BLaER1 (cell line): ENCODE data around the gene TMC6.
"Not testable (repeated sequence)": the region's sequence is repeated elsewhere in the genome, so short reads cannot be mapped to it uniquely, and the experiment has no call there.

Experiments
- H3K27ac ChIP-seq: shearing (Covaris generic); formaldehyde crosslinking; 2 replicates; pipeline ENCODE4 v1.8.1; 2022
- H3K27me3 ChIP-seq: shearing (Covaris generic); formaldehyde crosslinking; 2 replicates; pipeline ENCODE4 v1.8.1; 2022
- H3K36me3 ChIP-seq: shearing (Covaris generic); formaldehyde crosslinking; 2 replicates; pipeline ENCODE4 v1.8.1; 2022
- H3K4me1 ChIP-seq: shearing (Covaris generic); formaldehyde crosslinking; 2 replicates; pipeline ENCODE4 v1.8.1; 2022
- H3K4me2 ChIP-seq: shearing (Covaris generic); formaldehyde crosslinking; 2 replicates; pipeline ENCODE4 v1.8.1; 2022
- H3K4me3 ChIP-seq: shearing (Covaris generic); formaldehyde crosslinking; 2 replicates; pipeline ENCODE4 v1.8.1; 2022
- H3K9ac ChIP-seq: shearing (Covaris generic); formaldehyde crosslinking; 2 replicates; pipeline ENCODE4 v1.8.1; 2022
- H3K9me3 ChIP-seq: shearing (Covaris generic); formaldehyde crosslinking; 2 replicates; pipeline ENCODE4 v1.8.1; 2022
- H4K20me1 ChIP-seq: shearing (Covaris generic); formaldehyde crosslinking; 2 replicates; pipeline ENCODE4 v1.8.1; 2022
- Cebpa-rat ChIP-seq: shearing (Covaris generic); IDR thresholded peaks from 2 replicates; pipeline ENCODE4 v1.8.1; 2022

Gene TMC6, protein sequence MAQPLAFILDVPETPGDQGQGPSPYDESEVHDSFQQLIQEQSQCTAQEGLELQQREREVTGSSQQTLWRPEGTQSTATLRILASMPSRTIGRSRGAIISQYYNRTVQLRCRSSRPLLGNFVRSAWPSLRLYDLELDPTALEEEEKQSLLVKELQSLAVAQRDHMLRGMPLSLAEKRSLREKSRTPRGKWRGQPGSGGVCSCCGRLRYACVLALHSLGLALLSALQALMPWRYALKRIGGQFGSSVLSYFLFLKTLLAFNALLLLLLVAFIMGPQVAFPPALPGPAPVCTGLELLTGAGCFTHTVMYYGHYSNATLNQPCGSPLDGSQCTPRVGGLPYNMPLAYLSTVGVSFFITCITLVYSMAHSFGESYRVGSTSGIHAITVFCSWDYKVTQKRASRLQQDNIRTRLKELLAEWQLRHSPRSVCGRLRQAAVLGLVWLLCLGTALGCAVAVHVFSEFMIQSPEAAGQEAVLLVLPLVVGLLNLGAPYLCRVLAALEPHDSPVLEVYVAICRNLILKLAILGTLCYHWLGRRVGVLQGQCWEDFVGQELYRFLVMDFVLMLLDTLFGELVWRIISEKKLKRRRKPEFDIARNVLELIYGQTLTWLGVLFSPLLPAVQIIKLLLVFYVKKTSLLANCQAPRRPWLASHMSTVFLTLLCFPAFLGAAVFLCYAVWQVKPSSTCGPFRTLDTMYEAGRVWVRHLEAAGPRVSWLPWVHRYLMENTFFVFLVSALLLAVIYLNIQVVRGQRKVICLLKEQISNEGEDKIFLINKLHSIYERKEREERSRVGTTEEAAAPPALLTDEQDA

DNA sequence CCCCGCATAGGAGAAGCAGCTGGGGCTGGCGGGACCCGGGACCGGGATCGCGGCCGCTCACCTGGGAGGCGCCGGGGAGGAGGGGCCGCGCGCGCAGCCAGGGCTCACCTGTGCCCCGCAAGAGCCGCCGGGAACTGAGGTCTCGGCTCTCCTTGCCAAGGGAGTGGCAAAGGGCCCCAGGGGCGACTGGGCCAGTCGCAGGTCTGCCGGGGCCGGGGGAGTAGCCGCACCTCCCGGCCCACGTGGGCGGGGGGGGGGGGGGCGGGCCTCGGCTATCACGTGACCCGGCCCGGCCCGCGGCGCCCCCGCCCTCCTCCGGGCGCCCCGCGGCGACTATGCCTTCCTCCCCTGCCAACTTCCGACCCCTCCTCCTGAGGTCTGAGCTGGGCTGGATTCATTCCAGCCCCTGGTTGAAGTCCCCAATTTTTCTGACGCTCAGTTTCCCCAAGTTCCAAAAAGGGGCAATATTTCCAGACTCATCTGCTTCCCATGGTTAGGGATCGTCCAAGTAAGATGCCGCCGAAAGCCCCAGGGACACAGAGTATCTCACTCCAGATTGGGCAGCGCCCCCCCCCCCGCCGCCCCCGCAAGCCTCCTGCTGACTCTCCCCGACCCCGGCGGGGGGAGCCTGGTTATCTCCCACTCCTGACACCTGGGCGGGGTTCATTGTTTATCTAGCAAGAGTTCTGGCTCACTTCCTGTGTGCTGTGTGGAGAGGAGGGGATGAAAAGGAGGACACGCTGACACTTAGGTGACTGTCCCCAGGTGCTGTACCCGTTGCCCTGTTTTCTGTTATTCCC, at the start of gene TMC6:
TMC6 (minus strand) TSS at position 205 of the 800 bp plus-strand sequence. CDS start 1,923 bp downstream, outside the sequence.
- H3K36me3 ChIP-seq = peaks cover 17% of the 10 kb centered on the region
- H4K20me1 ChIP-seq = peaks cover 21% of the 10 kb centered on the region
- no peak for TF ChIP-seq Cebpa-rat
- no peaks in the 10 kb centered on the region for H3K9me3 ChIP-seq
- H3K4me1 ChIP-seq = peaks cover 86% of the 10 kb centered on the region
- no peaks in the 10 kb centered on the region for H3K27me3 ChIP-seq
- H3K27ac ChIP-seq = peak within 1 kb of the TSS; percentile 98
- H3K4me3 ChIP-seq = peak within 1 kb of the TSS; percentile 93
- H3K4me2 ChIP-seq = peak within 1 kb of the TSS; percentile 100
- peak within 1 kb of the TSS; percentile 97 for H3K9ac ChIP-seq

DNA sequence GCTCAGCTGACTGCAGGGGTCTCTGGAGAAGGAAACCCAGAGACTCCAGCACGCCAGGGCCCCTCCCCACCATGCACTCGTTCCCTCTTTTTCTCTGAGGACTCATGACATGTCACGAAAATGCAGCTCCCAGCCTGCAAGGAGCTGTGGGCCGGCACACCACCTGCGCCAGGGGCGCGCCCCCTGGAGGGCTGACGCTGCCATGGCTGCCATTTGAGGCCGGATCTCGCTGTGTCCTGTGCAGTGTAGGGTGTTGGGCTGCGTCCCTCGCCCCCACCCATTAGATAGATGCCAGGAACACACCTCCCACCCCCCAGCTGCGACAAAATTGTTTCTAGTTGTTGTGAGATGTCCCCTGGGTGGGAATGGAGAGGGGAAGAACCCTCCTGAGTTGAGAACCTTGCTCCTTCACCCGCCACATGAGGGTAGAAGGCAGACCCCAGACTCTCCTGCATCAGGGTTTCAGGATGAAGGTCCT, 48.0 kb upstream of the TMC6 start:
- no peak overlapping the region for H3K27ac ChIP-seq
- H3K36me3 ChIP-seq = peaks cover 83% of the 10 kb centered on the region
- H4K20me1 ChIP-seq = peaks cover 30% of the 10 kb centered on the region
- peaks cover 74% of the 10 kb centered on the region for H3K4me1 ChIP-seq
- no peaks in the 10 kb centered on the region for H3K27me3 ChIP-seq
- peak overlapping the region; percentile 31; the same call in 1 of the 2 replicates for H3K4me2 ChIP-seq
- no peak for TF ChIP-seq Cebpa-rat
- no peak overlapping the region for H3K9ac ChIP-seq
- no peaks in the 10 kb centered on the region for H3K9me3 ChIP-seq
- no peak overlapping the region for H3K4me3 ChIP-seq

DNA sequence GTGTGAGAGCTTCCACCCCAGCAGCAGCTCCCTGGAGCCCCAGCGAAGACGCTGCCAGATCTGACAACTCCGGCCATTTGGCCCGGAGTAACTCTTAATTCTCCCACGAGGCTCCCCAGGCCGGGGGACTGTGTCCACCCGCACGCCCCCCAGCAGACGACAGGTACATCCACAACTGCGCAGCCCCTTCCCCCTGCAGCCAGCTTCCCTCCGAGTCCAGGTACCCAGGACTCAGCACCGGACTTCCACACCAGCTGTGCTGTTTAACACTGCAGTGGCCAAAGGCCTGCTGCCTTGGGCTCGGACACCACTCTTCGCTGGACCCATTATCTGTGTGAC, 47.1 kb upstream of the TMC6 start:
- Histone ChIP-seq H3K4me3 (no peak overlapping the region), H3K4me1 (peaks cover 70% of the 10 kb centered on the region), H4K20me1 (peaks cover 40% of the 10 kb centered on the region), H3K36me3 (peaks cover 83% of the 10 kb centered on the region), H3K27ac (no peak overlapping the region), H3K27me3 (no peaks in the 10 kb centered on the region), H3K9me3 (no peaks in the 10 kb centered on the region), H3K4me2 (no peak overlapping the region), H3K9ac (no peak overlapping the region)
- TF ChIP-seq Cebpa-rat = no peak

DNA sequence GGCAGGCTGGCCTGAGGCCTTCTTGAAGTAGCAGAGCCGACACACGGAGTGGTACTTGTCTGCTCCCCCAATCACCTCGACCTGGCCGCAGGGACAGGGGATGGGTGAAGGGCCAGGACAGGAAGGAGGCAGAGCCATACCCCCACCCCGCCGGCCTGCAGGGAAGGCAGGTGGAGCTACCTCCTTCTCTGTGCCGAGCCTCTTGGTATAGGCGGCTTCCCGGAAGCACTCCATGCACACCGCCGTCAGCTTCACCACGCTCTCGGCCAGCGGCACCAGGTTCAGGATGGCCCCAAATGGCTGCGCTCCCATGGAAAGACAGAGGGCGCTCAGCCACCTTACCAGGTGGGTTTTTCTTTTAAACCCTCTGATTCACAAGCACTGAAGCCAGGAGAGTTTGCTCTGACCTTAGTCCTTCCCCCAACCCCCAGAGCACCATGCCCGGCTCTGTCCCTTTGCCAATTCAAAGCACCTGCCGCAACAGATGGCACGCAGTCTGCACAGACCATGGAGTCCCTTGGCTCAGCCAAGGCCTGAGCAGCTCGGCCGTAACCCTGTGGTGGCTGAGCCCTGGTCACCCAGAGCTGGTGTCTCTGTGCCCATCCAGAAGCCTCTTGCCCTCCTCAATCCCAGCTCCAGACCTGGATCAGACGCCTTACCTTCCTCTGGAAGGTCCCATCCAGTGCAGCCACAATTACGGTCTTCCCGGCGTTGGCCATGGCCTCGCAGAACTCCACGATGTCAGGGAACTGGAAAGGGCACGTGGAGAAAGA, 46.5 kb upstream of the TMC6 start:
- H3K27ac ChIP-seq = 0 out of 2 replicates have a peak overlapping the region, but pooled peaks have one; percentile 6
- no peak for TF ChIP-seq Cebpa-rat
- no peak overlapping the region for H3K4me2 ChIP-seq
- H3K36me3 ChIP-seq = peaks cover 83% of the 10 kb centered on the region
- peaks cover 66% of the 10 kb centered on the region for H3K4me1 ChIP-seq
- no peaks in the 10 kb centered on the region for H3K27me3 ChIP-seq
- peaks cover 46% of the 10 kb centered on the region for H4K20me1 ChIP-seq
- H3K9me3 ChIP-seq = no peaks in the 10 kb centered on the region
- H3K4me3 ChIP-seq = no peak overlapping the region
- no peak overlapping the region for H3K9ac ChIP-seq

DNA sequence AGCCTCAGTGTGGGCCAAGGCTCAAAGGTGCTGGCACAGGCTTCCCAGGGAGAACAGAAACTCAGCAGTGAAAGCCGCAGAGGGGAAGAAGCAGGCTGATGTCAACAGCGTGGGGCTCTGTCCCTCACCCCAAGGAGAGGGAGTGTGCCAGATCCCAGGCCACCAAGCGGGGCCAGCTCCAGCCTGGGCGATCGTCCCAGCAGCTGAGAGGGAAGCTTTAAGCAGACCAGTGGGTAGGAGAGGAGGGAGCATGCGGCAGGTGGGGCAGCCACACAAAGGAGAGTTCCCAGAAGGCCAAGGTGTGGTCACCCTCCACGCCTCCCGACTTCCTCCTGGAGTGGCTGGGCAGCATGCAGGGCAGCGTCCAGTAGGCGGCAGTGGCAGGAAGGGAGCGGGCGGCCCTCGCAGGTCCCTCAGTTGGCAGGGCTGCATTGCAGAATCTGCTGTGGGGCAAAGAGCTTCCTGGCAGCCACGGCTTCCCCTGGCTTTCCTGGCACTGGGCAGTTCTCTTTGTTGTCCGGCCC, 45.9 kb upstream of the TMC6 start:
- Histone ChIP-seq H3K27ac (no peak overlapping the region), H3K9me3 (no peaks in the 10 kb centered on the region), H3K27me3 (no peaks in the 10 kb centered on the region), H3K4me1 (peaks cover 66% of the 10 kb centered on the region), H3K36me3 (peaks cover 76% of the 10 kb centered on the region), H3K9ac (peak overlapping the region; percentile 30; the same call in 1 of the 2 replicates), H3K4me2 (peak overlapping the region; percentile 67; the same call in 1 of the 2 replicates), H3K4me3 (no peak overlapping the region), H4K20me1 (peaks cover 52% of the 10 kb centered on the region)
- TF ChIP-seq Cebpa-rat = no peak

DNA sequence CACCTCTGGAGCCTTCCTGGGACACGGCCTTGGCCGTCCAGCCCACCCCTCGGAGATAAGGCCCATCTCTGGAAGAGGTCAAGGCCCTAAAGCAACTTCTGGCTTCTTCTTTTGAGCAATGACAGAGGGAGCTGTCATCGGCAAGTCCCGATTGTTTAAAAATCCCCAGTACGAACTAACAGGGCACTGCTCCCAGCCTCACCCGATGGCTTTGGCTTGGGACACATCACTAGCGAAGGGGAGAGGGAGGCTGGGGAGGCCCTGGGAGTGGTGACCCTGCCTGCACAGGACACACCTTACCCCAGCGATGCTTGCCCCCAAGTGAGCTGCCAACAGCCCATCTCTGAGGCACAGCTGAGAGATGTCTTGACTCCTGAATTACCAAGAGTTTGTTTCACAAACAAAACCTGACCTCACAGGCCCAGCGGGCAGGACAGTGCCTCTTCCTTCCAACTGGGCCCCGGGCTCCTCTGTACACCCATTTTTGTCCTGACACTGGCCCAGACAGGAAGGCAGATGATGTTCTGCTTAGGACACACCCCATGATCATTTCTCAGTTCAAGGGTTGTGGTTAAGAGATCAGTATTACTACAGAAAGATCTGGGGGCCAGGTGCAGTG, 44.7 kb upstream of the TMC6 start:
- Histone ChIP-seq H3K4me2 (peak overlapping the region; percentile 67), H3K9ac (peak overlapping the region; percentile 46; the same call in 1 of the 2 replicates), H3K27ac (peak overlapping the region; percentile 19), H3K27me3 (no peaks in the 10 kb centered on the region), H3K4me3 (no peak overlapping the region), H3K9me3 (no peaks in the 10 kb centered on the region), H3K4me1 (peaks cover 66% of the 10 kb centered on the region), H4K20me1 (peaks cover 62% of the 10 kb centered on the region), H3K36me3 (peaks cover 64% of the 10 kb centered on the region)
- TF ChIP-seq Cebpa-rat = no peak

DNA sequence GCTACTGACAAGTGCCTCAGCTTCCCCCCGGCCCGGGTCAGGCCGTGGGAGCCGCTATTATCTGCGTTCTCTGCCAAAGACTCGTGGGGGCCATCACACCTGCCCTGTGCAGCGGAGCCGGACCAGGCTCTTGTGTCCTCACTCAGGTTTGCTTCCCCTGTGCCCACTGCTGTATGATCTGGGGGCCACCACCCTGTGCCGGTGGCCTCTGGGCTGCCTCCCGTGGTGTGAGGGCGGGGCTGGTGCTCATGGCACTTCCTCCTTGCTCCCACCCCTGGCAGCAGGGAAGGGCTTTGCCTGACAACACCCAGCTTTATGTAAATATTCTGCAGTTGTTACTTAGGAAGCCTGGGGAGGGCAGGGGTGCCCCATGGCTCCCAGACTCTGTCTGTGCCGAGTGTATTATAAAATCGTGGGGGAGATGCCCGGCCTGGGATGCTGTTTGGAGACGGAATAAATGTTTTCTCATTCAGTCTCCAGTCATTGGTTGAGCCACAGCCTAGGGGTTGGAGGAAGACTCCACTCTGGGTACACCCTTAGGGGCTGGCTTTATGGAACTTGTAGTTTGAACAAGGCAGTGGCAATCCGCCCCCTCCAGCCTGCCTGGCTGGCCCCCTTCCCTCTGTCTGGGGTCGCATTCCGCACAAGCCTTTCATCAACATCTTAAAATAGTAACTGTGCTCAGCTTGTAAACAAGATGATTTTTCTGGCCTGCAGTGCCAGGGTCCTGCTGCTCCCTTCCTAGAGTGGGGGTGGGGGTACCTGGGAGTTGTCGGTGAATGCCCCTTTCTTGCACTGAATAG, 43.9 kb upstream of the TMC6 start:
- peaks cover 70% of the 10 kb centered on the region for H3K4me1 ChIP-seq
- no peaks in the 10 kb centered on the region for H3K9me3 ChIP-seq
- peak overlapping the region; percentile 67 for H3K4me2 ChIP-seq
- no peaks in the 10 kb centered on the region for H3K27me3 ChIP-seq
- H4K20me1 ChIP-seq = peaks cover 62% of the 10 kb centered on the region
- H3K27ac ChIP-seq = peak overlapping the region; percentile 19
- peaks cover 59% of the 10 kb centered on the region for H3K36me3 ChIP-seq
- peak overlapping the region; percentile 46; the same call in 1 of the 2 replicates for H3K9ac ChIP-seq
- H3K4me3 ChIP-seq = no peak overlapping the region
- TF ChIP-seq Cebpa-rat = no peak

DNA sequence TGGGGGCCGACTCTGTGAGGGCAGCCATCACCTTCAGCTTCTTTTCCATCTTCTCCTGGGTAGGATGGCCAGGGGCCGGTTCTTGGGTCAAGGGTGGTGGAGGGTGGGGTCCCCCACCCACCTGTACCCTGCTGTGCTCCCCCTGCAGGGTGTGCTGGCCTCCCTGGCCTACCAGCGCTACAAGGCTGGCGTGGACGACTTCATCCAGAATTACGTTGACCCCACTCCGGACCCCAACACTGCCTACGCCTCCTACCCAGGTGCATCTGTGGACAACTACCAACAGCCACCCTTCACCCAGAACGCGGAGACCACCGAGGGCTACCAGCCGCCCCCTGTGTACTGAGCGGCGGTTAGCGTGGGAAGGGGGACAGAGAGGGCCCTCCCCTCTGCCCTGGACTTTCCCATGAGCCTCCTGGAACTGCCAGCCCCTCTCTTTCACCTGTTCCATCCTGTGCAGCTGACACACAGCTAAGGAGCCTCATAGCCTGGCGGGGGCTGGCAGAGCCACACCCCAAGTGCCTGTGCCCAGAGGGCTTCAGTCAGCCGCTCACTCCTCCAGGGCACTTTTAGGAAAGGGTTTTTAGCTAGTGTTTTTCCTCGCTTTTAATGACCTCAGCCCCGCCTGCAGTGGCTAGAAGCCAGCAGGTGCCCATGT, 43.2 kb upstream of the TMC6 start:
- H3K27me3 ChIP-seq, H3K27ac ChIP-seq, H3K9ac ChIP-seq, H3K4me3 ChIP-seq, H3K9me3 ChIP-seq: not testable (repeated sequence)
- Histone ChIP-seq H3K4me2 (peak overlapping the region; percentile 67), H3K36me3 (peaks cover 59% of the 10 kb centered on the region), H4K20me1 (peaks cover 62% of the 10 kb centered on the region), H3K4me1 (peaks cover 63% of the 10 kb centered on the region)
